Embryonic facial prominence (tissue), 1 donor: Measurements from ENCODE around the gene SHISA7.
"Not testable (repeated sequence)": the region's sequence is repeated elsewhere in the genome, so short reads cannot be mapped to it uniquely, and the experiment has no call there.

Source experiments
- DNase-seq: peaks from one replicate; pipeline ENCODE4 v3.0.0-alpha.2; 2016; ENCODE audit errors: extremely low spot score

The SHISA7 gene

GRCh38 chr19:55419624-55420236, 23.4 kb downstream of the SHISA7 start:
- DNase-seq = no peak

DNA sequence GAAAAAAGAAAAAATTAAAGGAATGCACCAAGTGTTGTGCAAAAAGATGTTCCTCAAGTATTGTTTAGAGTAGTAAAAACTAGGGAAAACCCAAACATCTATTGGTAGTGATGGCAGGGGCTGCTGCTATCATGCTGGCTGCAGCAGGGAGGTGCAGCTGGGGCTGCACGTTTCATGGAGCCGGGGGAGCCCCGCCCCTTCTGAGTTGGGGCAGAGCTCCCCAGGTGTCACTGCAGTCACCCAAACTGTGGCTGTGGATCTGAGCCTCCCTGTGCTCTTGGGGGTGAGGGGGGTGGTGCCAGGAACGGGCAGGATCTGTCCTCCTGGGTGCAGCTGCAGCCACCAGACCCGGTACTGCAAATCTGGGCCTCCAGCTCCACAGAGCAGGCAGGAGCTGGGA, 24.0 kb downstream of the SHISA7 start:
- no peak for DNase-seq

DNA sequence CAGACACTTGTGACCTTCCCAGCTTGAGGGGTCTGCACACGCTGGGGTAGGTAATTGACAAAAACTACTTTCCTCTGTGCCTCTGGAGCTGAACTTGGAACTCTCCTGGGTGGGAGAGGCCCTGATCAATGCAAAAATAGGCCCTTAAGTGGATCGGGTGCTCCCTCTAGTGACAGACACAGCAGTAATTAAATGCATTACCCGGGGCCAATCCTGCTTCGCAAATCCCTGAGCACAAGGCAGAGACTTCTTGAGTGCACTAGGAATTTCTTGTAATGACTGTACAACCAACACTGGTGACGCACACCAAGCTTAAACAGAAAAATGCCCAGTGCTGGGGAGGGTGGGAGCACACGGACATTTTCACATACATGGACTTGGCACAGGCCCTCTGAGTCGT, 24.9 kb downstream of the SHISA7 start:
- DNase-seq = peak; percentile 31

- no peak for DNase-seq
Measured at GRCh38 chr19:55410168-55410567, 32.9 kb downstream of the SHISA7 start.

DNA sequence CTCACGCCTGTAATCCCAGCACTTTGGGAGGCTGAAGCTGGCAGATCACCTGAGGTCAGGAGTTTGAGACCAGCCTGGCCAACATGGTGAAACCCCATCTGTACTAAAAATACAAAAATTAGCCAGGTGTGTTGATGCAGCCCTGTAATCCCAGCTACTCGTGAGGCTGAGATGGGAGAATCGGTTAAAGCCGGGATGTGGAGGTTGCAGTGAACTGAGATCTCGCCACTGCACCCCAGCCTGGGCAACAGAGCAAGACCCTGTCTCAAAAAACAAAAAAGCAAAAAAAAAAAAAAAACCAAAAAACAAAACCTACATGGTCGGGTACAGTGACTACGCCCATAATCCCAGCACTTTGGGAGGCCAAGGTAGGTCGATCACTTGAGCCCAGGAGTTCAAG, 33.9 kb downstream of the SHISA7 start:
- DNase-seq = not testable (repeated sequence)

GRCh38 chr19:55408533-55408872, 34.6 kb downstream of the SHISA7 start:
- DNase-seq = no peak

- peak; percentile 99 for DNase-seq
Measured at GRCh38 chr19:55407800-55408532, 35.1 kb downstream of the SHISA7 start.

- not testable (repeated sequence) for DNase-seq
Measured at GRCh38 chr19:55407550-55407799, 35.6 kb downstream of the SHISA7 start, which contains the start of gene UBE2S. UBE2S (minus strand) TSS chr19:55407788; CDS start chr19:55407589, 199 bp downstream.

DNA sequence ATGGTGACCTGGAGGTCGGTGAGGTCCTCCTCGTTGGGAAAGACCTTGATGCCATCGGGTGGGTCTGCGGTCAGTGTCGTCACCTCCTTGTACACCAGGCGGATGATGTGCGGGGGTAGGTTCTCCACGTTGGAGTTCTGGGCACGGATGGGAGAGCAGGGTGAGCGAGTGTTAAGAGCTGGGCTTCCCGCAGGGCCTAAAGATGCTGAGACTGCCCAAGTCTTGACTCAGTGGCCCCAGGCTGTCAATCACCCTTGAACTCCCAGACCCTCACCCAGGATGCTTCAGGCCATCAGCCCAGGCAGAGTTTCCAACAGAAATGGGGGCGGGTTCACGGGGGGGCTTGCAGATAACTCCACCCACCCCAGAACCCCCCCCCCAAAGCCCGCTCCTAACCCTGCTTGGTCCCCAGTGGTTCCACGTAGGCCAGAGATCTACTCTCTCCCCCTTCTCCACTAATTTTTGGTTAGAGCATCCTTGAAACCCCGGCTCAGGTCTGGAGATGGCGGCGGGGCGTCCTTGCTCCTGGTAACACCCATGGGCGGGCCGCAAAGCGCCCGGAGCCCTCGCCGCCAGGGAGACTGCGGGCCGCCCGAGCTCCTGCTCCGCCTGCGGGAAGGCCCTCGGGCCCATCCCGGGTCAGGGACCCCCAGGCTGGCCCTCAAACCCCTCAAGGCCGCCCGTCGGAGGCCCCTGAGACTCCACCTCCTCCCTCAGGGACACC, 36.1 kb downstream of the SHISA7 start:
- DNase-seq = no peak

DNA sequence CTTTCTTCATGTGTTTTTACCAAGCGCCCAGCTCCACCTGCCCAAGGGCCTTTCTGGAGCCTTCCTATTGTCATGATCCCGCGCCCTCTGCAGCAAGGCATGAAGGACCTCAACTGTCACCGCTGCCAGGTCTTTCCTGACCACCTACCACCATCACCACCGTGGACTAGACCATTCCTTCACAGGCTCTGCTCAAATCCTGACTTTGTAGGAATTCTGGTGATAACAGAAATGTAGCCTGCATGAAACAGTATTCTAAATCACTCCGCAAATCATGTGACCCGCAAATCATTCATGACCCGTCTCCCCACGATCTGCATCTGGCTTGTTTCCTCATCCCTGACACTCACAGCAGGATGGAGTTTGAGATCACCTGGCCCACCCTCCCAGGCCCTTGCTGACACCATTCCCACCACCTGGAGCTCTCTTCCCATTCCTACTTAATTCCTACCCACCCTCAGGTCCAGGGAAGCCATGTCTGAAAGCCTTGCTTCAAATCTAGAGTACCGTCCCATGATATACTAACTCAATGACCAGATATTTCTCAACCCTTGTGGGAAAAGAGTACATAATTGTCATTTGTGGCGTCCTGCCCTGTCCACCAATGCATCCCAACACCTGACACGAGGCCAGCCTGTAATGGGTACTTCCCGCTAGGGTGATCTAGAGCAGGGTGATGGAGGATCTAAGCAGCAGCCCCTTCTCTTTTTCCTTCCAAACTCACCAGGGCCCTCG, 36.8 kb downstream of the SHISA7 start:
- no peak for DNase-seq

DNA sequence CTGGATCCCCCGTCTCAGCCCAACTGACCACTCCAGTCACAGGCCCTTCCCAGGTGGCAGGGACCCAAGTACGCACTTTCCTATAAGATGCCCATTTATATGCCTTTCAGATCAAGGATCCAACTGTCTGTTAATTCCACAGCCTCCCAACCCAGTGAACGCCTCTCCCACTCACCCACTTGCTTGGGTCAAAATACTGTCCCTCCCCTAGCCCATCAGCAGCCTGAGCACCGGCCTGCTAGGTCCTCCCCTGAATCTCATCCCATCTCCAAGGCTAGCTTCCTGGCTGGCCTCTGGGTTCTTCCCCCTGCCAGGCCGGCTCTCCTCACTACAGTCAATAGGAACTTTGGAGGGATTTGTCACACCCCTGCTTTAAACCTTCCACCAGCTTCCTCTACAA, 37.5 kb downstream of the SHISA7 start:
- no peak for DNase-seq

- DNase-seq = no peak
Measured at GRCh38 chr19:55402509-55402908, 40.6 kb downstream of the SHISA7 start.

DNA sequence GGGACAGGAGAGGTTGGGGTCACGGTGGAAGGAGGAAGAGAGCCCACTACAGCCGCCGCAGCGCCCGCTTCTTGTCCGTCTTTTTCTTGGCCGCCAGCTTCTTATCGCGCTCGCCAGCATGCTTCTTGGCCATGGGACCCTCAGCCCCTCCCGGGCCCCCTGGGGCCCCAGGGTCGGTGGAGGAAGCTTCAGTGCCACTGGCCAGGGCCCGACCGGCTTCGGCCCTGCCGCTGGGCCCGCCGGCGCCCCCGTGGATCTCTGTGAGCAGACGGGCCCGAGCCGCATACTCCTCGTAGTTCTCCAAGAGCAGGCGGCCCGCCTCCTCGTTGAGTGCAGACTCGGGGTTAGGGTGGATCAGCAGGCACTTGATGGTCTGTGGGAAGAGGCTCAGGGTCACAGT, 41.7 kb downstream of the SHISA7 start:
- not testable (repeated sequence) for DNase-seq

DNA sequence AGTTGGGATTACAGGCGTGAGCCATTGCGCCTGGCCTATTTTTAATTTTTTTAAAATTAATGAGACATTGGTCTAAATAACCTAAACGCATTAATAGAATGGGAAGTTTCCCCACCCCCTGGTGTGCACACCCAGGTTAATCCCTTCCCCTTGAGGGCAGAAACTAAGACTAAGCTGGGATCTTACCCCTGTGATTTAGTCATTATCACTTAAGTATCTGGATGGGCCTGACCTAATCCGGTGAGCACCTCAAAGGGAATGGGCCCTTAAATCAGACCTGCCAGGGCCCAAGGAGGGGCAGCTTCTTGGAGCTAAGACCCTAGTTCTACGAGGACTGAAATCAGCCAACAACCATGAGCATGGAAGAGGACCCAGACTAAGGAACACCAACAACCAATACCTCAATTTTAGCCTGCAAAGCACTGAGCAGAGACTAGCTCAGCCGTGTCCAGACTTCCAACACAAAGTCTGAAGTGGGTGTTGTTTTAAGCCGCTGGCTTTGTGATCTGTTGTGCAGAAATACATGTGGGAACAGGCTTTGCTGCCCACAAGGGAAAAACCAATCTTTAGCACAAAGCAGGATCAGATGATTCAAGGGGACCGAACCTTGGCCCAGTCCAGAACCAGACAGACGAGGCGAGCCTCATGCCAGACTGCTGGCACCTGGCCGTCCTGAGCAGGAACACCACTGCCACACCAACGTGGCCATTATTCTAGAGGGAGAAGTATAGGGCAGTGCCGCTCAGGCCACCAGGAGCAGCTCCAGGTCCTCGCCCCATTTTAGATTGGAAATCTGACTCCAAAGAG, 42.6 kb downstream of the SHISA7 start:
- no peak for DNase-seq

- DNase-seq = no peak
Measured at GRCh38 chr19:55398200-55398925, 44.7 kb downstream of the SHISA7 start.

GRCh38 chr19:55392820-55393761, 50.0 kb downstream of the SHISA7 start:
- no peak for DNase-seq

- DNase-seq = no peak
Measured at GRCh38 chr19:55391702-55392615, 51.1 kb downstream of the SHISA7 start.

- no peak for DNase-seq
Measured at GRCh38 chr19:55391191-55391670, 51.9 kb downstream of the SHISA7 start.

DNA sequence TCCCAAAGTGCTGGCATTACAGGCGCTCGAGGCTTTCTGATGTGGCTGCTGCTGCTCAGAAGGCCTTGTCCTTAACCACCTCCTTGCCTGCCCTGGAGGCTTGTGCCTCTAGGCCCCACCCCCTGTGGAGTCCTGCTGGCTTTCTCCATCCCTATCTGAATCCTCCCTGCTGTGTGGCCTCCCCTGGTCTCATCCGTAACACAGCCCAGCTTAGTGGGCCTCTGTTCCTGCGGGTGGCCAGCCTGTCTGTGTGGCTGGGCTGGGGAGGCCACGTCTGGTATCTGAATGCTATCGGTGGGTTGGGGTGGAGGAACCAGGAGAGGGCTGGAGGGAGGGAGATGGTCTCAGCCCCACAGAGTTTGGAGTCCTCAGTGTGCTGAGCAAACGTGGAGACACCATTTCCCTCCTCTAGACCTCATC, 52.6 kb downstream of the SHISA7 start:
- no peak for DNase-seq
